Activated naive CD8-positive, alpha-beta T cell treated with anti-CD3 and anti-CD28 coated beads, Interleukin-2, amount 10 ng/mL, durations not matched to agents 7 days and 5 days (primary cell): ENCODE measurements around the gene CNNM4. TPM values are rescaled to one million over a fixed set of nuclear protein-coding genes. Genes with fewer than 3 reads are reported as not detected.
A peak's percentile ranks its signal among the peaks of the same experiment; 100 is the strongest.

Source experiments
- ATAC-seq: fragments of 150-1000 bp; cut with Tn5 transposase; one replicate; pipeline ENCODE4 v1.10.0; 2021; ENCODE audit warnings: low read depth, moderate library complexity
- POLR2A ChIA-PET: fragments of 350-600 bp; sonication (Branson Sonifier 250); formaldehyde crosslinking; loops from one replicate; lab custom pipeline; 2021; ENCODE audit warnings: antibody characterized with exemption; lab: Charles Lee
- DNase-seq: peaks from one replicate; pipeline ENCODE4 v3.0.0; 2021
- H3K27ac Mint-ChIP-seq: one replicate; pipeline ENCODE4 v1.8.0; 2022; ENCODE audit warnings: mild to moderate bottlenecking, mixed read lengths
- H3K27me3 Mint-ChIP-seq: one replicate; pipeline ENCODE4 v1.8.0; 2022; ENCODE audit warnings: mild to moderate bottlenecking, moderate library complexity, mixed read lengths
- H3K36me3 Mint-ChIP-seq: one replicate; pipeline ENCODE4 v1.8.0; 2021; ENCODE audit warnings: mild to moderate bottlenecking, mixed read lengths
- H3K4me1 Mint-ChIP-seq: one replicate; pipeline ENCODE4 v1.8.0; 2021; ENCODE audit warnings: mixed read lengths
- H3K4me3 Mint-ChIP-seq: one replicate; pipeline ENCODE4 v1.8.0; 2022; ENCODE audit warnings: mild to moderate bottlenecking, moderate library complexity, mixed read lengths
- H3K9me3 Mint-ChIP-seq: one replicate; pipeline ENCODE4 v1.8.0; 2021; ENCODE audit warnings: mixed read lengths
- total RNA-seq, 2 experiments: library from RNA; stranded (reverse); gene quantifications; one replicate each; pipeline ENCODE4 v1.2.3, GENCODE V29; 2021

CNNM4 gene
- total RNA-seq, 2 experiments from 2014 or later = 6.9 to 7.9 TPM

- POLR2A ChIA-PET = no interaction called here
- no peak overlapping the region for H3K4me3 Mint-ChIP-seq
- no peaks in the 10 kb centered on the region for H3K27me3 Mint-ChIP-seq
- no peaks in the 10 kb centered on the region for H3K9me3 Mint-ChIP-seq
- DNase-seq = no peak
- no peak for ATAC-seq
- peaks cover 6% of the 10 kb centered on the region for H3K36me3 Mint-ChIP-seq
- no peaks in the 10 kb centered on the region for H3K4me1 Mint-ChIP-seq
- no peak overlapping the region for H3K27ac Mint-ChIP-seq
Observed at GRCh38 chr2:96828436-96828835, 67.7 kb downstream of the CNNM4 start.

- DNase-seq (no peak), ATAC-seq (no peak)
- Mint-ChIP-seq H3K4me3 (no peak overlapping the region), H3K4me1 (no peaks in the 10 kb centered on the region), H3K36me3 (peaks cover 6% of the 10 kb centered on the region), H3K27ac (no peak overlapping the region), H3K9me3 (no peaks in the 10 kb centered on the region), H3K27me3 (no peaks in the 10 kb centered on the region)
- POLR2A ChIA-PET = no interaction called here
Observed at GRCh38 chr2:96828874-96829273, 68.2 kb downstream of the CNNM4 start.

- H3K36me3 Mint-ChIP-seq = peaks cover 11% of the 10 kb centered on the region
- no peak for DNase-seq
- no peaks in the 10 kb centered on the region for H3K4me1 Mint-ChIP-seq
- no peaks in the 10 kb centered on the region for H3K9me3 Mint-ChIP-seq
- ATAC-seq = no peak
- no peaks in the 10 kb centered on the region for H3K27me3 Mint-ChIP-seq
- H3K4me3 Mint-ChIP-seq = no peak overlapping the region
- no peak overlapping the region for H3K27ac Mint-ChIP-seq
- POLR2A ChIA-PET = interaction anchor here (0.5 kb wide), 1 partner anchor 65 kb away, joined by 3 read pairs; no protein-coding TSS in a partner anchor
Observed at GRCh38 chr2:96830044-96830562, 69.4 kb downstream of the CNNM4 start.

- H3K27me3 Mint-ChIP-seq = no peaks in the 10 kb centered on the region
- DNase-seq (no peak), ATAC-seq (no peak)
- no peaks in the 10 kb centered on the region for H3K4me1 Mint-ChIP-seq
- POLR2A ChIA-PET = no interaction called here
- no peak overlapping the region for H3K27ac Mint-ChIP-seq
- H3K9me3 Mint-ChIP-seq = no peaks in the 10 kb centered on the region
- no peak overlapping the region for H3K4me3 Mint-ChIP-seq
- H3K36me3 Mint-ChIP-seq = peaks cover 13% of the 10 kb centered on the region
Observed at GRCh38 chr2:96831679-96832078, 71.0 kb downstream of the CNNM4 start.

GRCh38 chr2:96832408-96832753, 71.7 kb downstream of the CNNM4 start:
- H3K36me3 Mint-ChIP-seq = peaks cover 13% of the 10 kb centered on the region

GRCh38 chr2:96832754-96833507, 72.2 kb downstream of the CNNM4 start:
- no peak overlapping the region for H3K27ac Mint-ChIP-seq
- POLR2A ChIA-PET = no interaction called here
- peaks cover 13% of the 10 kb centered on the region for H3K36me3 Mint-ChIP-seq
- no peaks in the 10 kb centered on the region for H3K27me3 Mint-ChIP-seq
- no peak for DNase-seq
- no peaks in the 10 kb centered on the region for H3K9me3 Mint-ChIP-seq
- ATAC-seq = no peak
- H3K4me3 Mint-ChIP-seq = no peak overlapping the region
- H3K4me1 Mint-ChIP-seq = no peaks in the 10 kb centered on the region

More at GRCh38 chr2:96832408-96832753, 71.7 kb downstream of the CNNM4 start:
- ATAC-seq (no peak), DNase-seq (no peak)
- H3K27me3 Mint-ChIP-seq = no peaks in the 10 kb centered on the region
- no peak overlapping the region for H3K27ac Mint-ChIP-seq
- H3K4me3 Mint-ChIP-seq = no peak overlapping the region
- POLR2A ChIA-PET = no interaction called here
- no peaks in the 10 kb centered on the region for H3K4me1 Mint-ChIP-seq
- no peaks in the 10 kb centered on the region for H3K9me3 Mint-ChIP-seq

GRCh38 chr2:96835830-96836229, 75.1 kb downstream of the CNNM4 start:
- ATAC-seq (no peak), DNase-seq (no peak)
- no peaks in the 10 kb centered on the region for H3K9me3 Mint-ChIP-seq
- no peak overlapping the region for H3K27ac Mint-ChIP-seq
- H3K36me3 Mint-ChIP-seq = peaks cover 7% of the 10 kb centered on the region
- H3K27me3 Mint-ChIP-seq = no peaks in the 10 kb centered on the region
- H3K4me3 Mint-ChIP-seq = no peak overlapping the region
- POLR2A ChIA-PET = interaction anchor here (0.8 to 1.2 kb wide), 2 partner anchors 22 to 68 kb away, joined by 3 read pairs; partner anchors contain the start of gene ANKRD39
- H3K4me1 Mint-ChIP-seq = peaks cover 11% of the 10 kb centered on the region

GRCh38 chr2:96837575-96837974, 76.9 kb downstream of the CNNM4 start:
- H3K27ac Mint-ChIP-seq = no peak overlapping the region
- H3K27me3 Mint-ChIP-seq = no peaks in the 10 kb centered on the region

GRCh38 chr2:96838345-96839292, 77.9 kb downstream of the CNNM4 start:
- no peaks in the 10 kb centered on the region for H3K27me3 Mint-ChIP-seq

More at GRCh38 chr2:96837575-96837974, 76.9 kb downstream of the CNNM4 start:
- POLR2A ChIA-PET = interaction anchor here (1.4 to 2.8 kb wide), 2 partner anchors 10 to 20 kb away, joined by 3 to 16 read pairs; partner anchors contain the start of gene ANKRD39
- ATAC-seq (no peak), DNase-seq (no peak)
- Mint-ChIP-seq H3K4me1 (peaks cover 13% of the 10 kb centered on the region), H3K9me3 (no peaks in the 10 kb centered on the region), H3K4me3 (no peak overlapping the region), H3K36me3 (peaks cover 9% of the 10 kb centered on the region)

GRCh38 chr2:96839293-96839874, 78.7 kb downstream of the CNNM4 start:
- POLR2A ChIA-PET = interaction anchor here (0.8 to 2.8 kb wide), 4 partner anchors 18 to 124 kb away, joined by 3 to 16 read pairs (median 4); partner anchors contain the start of genes ANKRD39 and CNNM3

More at GRCh38 chr2:96838345-96839292, 77.9 kb downstream of the CNNM4 start:
- DNase-seq (no peak), ATAC-seq (no peak)
- peaks cover 17% of the 10 kb centered on the region for H3K4me1 Mint-ChIP-seq
- peak overlapping the region; percentile 83 for H3K27ac Mint-ChIP-seq
- peak overlapping the region; percentile 39 for H3K4me3 Mint-ChIP-seq
- H3K36me3 Mint-ChIP-seq = peaks cover 12% of the 10 kb centered on the region
- POLR2A ChIA-PET = interaction anchor here (1.2 to 2.8 kb wide), 3 partner anchors 19 to 125 kb away, joined by 4 to 16 read pairs (median 5); partner anchors contain the start of genes ANKRD39 and CNNM3
- no peaks in the 10 kb centered on the region for H3K9me3 Mint-ChIP-seq

GRCh38 chr2:96839875-96840850, 79.5 kb downstream of the CNNM4 start:
- DNase-seq (no peak), ATAC-seq (no peak)
- Mint-ChIP-seq H3K9me3 (no peaks in the 10 kb centered on the region), H3K4me3 (peak overlapping the region; percentile 37), H3K4me1 (peaks cover 20% of the 10 kb centered on the region), H3K36me3 (peaks cover 7% of the 10 kb centered on the region), H3K27me3 (no peaks in the 10 kb centered on the region), H3K27ac (peak overlapping the region; percentile 61)
- POLR2A ChIA-PET = interaction anchor here (0.8 to 2.8 kb wide), 4 partner anchors 17 to 123 kb away, joined by 3 to 16 read pairs (median 4); partner anchors contain the start of genes ANKRD39 and CNNM3

More at GRCh38 chr2:96839293-96839874, 78.7 kb downstream of the CNNM4 start:
- Mint-ChIP-seq H3K4me3 (peak overlapping the region; percentile 39), H3K27me3 (no peaks in the 10 kb centered on the region), H3K4me1 (peaks cover 20% of the 10 kb centered on the region), H3K9me3 (no peaks in the 10 kb centered on the region), H3K36me3 (peaks cover 10% of the 10 kb centered on the region), H3K27ac (peak overlapping the region; percentile 83)
- ATAC-seq (peak; percentile 90), DNase-seq (peak; percentile 85)
